ENCODE data around the gene OGFOD2. TPM values are rescaled to one million over a fixed set of nuclear protein-coding genes. Genes with fewer than 3 reads are reported as not detected.

OGFOD2 gene
- total RNA-seq, 2 donors from 2014 or later = 6.6 to 9.6 TPM

DNA sequence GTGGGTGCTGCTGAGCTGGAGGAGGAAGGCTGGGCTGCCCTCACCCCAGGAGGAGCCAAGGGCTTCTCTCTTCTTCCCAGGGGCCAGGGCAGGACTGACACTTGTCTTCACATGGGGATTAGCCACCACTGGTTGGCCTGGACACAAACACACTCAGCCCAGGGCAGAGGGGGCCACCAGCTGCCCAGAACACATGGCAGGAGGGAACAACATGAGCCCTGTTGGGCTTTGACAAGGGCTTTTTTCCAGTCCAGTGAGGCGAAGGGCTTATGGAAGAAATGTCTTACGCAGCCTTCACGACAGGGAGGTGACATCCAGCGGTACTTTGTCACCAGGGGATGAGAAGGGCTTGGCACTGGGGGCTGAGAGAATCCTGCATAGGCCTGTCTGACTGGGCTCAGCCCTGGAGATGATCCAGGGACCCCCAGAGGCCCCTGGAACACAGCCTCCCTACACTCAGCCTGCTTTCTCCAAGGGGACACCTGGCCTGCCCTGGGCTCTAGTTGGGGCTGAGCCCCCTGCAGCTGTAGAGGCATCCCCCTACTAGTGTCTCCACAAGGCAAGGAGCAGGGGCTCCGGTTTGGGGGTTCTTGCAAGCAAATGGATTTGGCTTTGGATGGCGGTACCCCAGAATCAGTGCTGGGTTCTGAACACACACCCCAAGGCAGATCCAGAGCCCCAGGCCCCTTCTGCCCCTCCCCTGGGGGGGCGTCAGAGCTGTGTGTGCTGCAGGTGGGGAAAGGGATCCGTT, 24.3 kb downstream of the OGFOD2 start:
- H3K27me3 ChIP-seq (replicated peaks; ENCODE audit: insufficient read depth) = no peaks in the 10 kb centered on the region
- TF ChIP-seq CTCF (IDR thresholded peaks at IDR 0.05) = no peak
- DNase-seq (ENCODE audit: low spot score) = no peak
- H3K9me3 ChIP-seq = no peaks in the 10 kb centered on the region
- peaks cover 5% of the 10 kb centered on the region for H3K36me3 ChIP-seq
- no peak overlapping the region for H3K4me3 ChIP-seq
- no peak overlapping the region for H3K27ac ChIP-seq
- no peaks in the 10 kb centered on the region for H3K4me1 ChIP-seq (ENCODE audit: control insufficient read depth in 1 of 2, low read depth in 2 of 2)
- ATAC-seq (ENCODE audit: insufficient number of reproducible peaks, low FRiP score, low read depth) = no peak

DNA sequence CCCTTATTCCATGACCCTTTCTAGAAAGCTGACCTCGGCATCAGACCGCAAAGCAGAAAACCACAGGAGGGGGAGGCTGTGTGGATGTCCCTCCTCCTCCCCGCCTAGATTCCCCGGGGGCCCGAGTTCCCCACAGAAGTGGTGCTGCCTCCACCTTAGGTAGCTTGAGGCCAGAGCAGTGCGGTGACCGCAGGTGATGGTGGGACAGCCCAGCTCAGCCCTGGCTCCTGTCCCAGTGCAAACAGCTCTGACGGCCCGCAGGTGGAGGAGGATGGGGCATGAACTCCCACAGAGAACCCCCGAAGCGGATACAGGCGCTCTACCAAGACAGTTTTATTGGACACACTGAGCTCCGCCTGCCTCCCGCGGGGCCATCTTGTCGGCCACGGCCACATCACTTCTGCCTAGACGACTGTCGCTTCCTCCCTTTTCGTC, 25.0 kb downstream of the OGFOD2 start:
- no peak for TF ChIP-seq CTCF (IDR thresholded peaks at IDR 0.05)
- Histone ChIP-seq H3K36me3 (peaks cover 7% of the 10 kb centered on the region), H3K9me3 (no peaks in the 10 kb centered on the region), H3K27ac (no peak overlapping the region), H3K27me3 (replicated peaks; ENCODE audit: insufficient read depth) (no peaks in the 10 kb centered on the region), H3K4me3 (no peak overlapping the region), H3K4me1 (ENCODE audit: control insufficient read depth in 1 of 2, low read depth in 2 of 2) (no peaks in the 10 kb centered on the region)
- ATAC-seq (ENCODE audit: insufficient number of reproducible peaks, low FRiP score, low read depth) = no peak
- DNase-seq (ENCODE audit: low spot score) = no peak

DNA sequence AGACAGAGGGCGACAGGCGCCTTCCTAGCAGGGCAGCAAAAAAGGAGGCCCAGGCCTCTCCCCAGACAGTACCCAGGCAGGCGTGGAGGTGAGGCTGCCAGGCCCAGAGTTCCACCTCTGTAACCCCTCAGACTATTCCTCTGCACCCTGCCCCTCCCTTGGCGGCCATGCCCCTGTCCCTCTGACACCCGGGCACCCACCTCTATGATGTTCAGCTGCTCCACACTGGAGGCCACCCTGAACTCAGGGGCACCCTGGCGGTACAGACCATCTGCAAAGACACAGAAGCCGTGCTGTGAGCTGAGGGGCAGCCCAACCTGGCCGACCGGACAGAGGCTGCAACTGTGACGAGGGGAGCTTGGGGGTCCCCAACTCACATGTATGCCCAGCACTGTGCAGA, 25.5 kb downstream of the OGFOD2 start:
- DNase-seq (ENCODE audit: low spot score) = no peak
- H3K27me3 ChIP-seq (replicated peaks; ENCODE audit: insufficient read depth) = no peaks in the 10 kb centered on the region
- ATAC-seq (ENCODE audit: insufficient number of reproducible peaks, low FRiP score, low read depth) = no peak
- no peaks in the 10 kb centered on the region for H3K4me1 ChIP-seq (ENCODE audit: control insufficient read depth in 1 of 2, low read depth in 2 of 2)
- no peak for TF ChIP-seq CTCF (IDR thresholded peaks at IDR 0.05)
- H3K36me3 ChIP-seq = peaks cover 7% of the 10 kb centered on the region
- H3K4me3 ChIP-seq = no peak overlapping the region
- H3K27ac ChIP-seq = no peak overlapping the region
- no peaks in the 10 kb centered on the region for H3K9me3 ChIP-seq

- DNase-seq (ENCODE audit: low spot score) (no peak), ATAC-seq (ENCODE audit: insufficient number of reproducible peaks, low FRiP score, low read depth) (no peak)
- no peak for TF ChIP-seq CTCF (IDR thresholded peaks at IDR 0.05)
- Histone ChIP-seq H3K4me1 (ENCODE audit: control insufficient read depth in 1 of 2, low read depth in 2 of 2) (no peaks in the 10 kb centered on the region), H3K27me3 (replicated peaks; ENCODE audit: insufficient read depth) (no peaks in the 10 kb centered on the region), H3K36me3 (peaks cover 7% of the 10 kb centered on the region), H3K27ac (no peak overlapping the region), H3K9me3 (no peaks in the 10 kb centered on the region), H3K4me3 (no peak overlapping the region)
Measured at GRCh38 chr12:123001464-123001863, 26.4 kb downstream of the OGFOD2 start.

GRCh38 chr12:123003257-123003656, 28.2 kb downstream of the OGFOD2 start:
- no peak overlapping the region for H3K27ac ChIP-seq
- H3K9me3 ChIP-seq = no peaks in the 10 kb centered on the region
- DNase-seq (ENCODE audit: low spot score) (no peak), ATAC-seq (ENCODE audit: insufficient number of reproducible peaks, low FRiP score, low read depth) (no peak)
- no peak for TF ChIP-seq CTCF (IDR thresholded peaks at IDR 0.05)
- no peaks in the 10 kb centered on the region for H3K4me1 ChIP-seq (ENCODE audit: control insufficient read depth in 1 of 2, low read depth in 2 of 2)
- peaks cover 7% of the 10 kb centered on the region for H3K36me3 ChIP-seq
- no peaks in the 10 kb centered on the region for H3K27me3 ChIP-seq (replicated peaks; ENCODE audit: insufficient read depth)
- H3K4me3 ChIP-seq = no peak overlapping the region

Measured in thoracic aorta (tissue), 2 donors.